Measurements from ENCODE around the gene CUL4A.

The CUL4A gene

GRCh38 chr13:113209759-113210421, 477 bp downstream of the CUL4A start:
- Histone ChIP-seq H3F3A (ENCODE audit: control insufficient read depth, insufficient read depth) (0 out of 2 replicates have a peak, but pooled peaks cover 3% of the 10 kb centered on the region), H3K9me3 (ENCODE audit: control insufficient read depth, insufficient read depth, low read length) (no peaks in the 10 kb centered on the region), H4K20me1 (ENCODE audit: control insufficient read depth, insufficient read depth, low read depth, low read length) (peaks cover 26% of the 10 kb centered on the region; the same call in 1 of the 2 replicates), H3K9me2 (replicated peaks; ENCODE audit: control insufficient read depth, low read length) (no peaks in the 10 kb centered on the region), H3K27me3 (ENCODE audit: control insufficient read depth, low read length) (no peaks in the 10 kb centered on the region), H3K27ac (ENCODE audit: low read depth, low read length) (peak overlapping the region; percentile 83), H3K79me2 (ENCODE audit: control insufficient read depth, low read length) (peaks cover 95% of the 10 kb centered on the region), H3K4me3 (ENCODE audit: low read length) (peak overlapping the region; percentile 77), H3K4me2 (ENCODE audit: low read length) (peak overlapping the region; percentile 71), H3K36me3 (ENCODE audit: control insufficient read depth, low read length) (peaks cover 72% of the 10 kb centered on the region), H3K4me1 (ENCODE audit: control insufficient read depth, low read length) (peaks cover 47% of the 10 kb centered on the region)
- TF ChIP-seq EZH2phosphoT487 (IDR thresholded peaks at IDR 0.05; ENCODE audit: borderline replicate concordance, low read length) (no peak), CTCF (IDR thresholded peaks at IDR 0.05; ENCODE audit: low read depth, low read length, poor library complexity, severe bottlenecking) (no peak)

GRCh38 chr13:113210833-113211232, 1.4 kb downstream of the CUL4A start:
- TF ChIP-seq EZH2phosphoT487 (IDR thresholded peaks at IDR 0.05; ENCODE audit: borderline replicate concordance, low read length) (no peak), CTCF (IDR thresholded peaks at IDR 0.05; ENCODE audit: low read depth, low read length, poor library complexity, severe bottlenecking) (no peak)
- H3K36me3 ChIP-seq (ENCODE audit: control insufficient read depth, low read length) = peaks cover 64% of the 10 kb centered on the region
- no peaks in the 10 kb centered on the region for H3K9me3 ChIP-seq (ENCODE audit: control insufficient read depth, insufficient read depth, low read length)
- H3K4me3 ChIP-seq (ENCODE audit: low read length) = peak overlapping the region; percentile 77
- H3K27ac ChIP-seq (ENCODE audit: low read depth, low read length) = no peak overlapping the region
- 0 out of 2 replicates have a peak, but pooled peaks cover 3% of the 10 kb centered on the region for H3F3A ChIP-seq (ENCODE audit: control insufficient read depth, insufficient read depth)
- H3K9me2 ChIP-seq (replicated peaks; ENCODE audit: control insufficient read depth, low read length) = no peaks in the 10 kb centered on the region
- H3K27me3 ChIP-seq (ENCODE audit: control insufficient read depth, low read length) = no peaks in the 10 kb centered on the region
- peak overlapping the region; percentile 71 for H3K4me2 ChIP-seq (ENCODE audit: low read length)
- H4K20me1 ChIP-seq (ENCODE audit: control insufficient read depth, insufficient read depth, low read depth, low read length) = peaks cover 35% of the 10 kb centered on the region
- peaks cover 95% of the 10 kb centered on the region for H3K79me2 ChIP-seq (ENCODE audit: control insufficient read depth, low read length)
- peaks cover 44% of the 10 kb centered on the region for H3K4me1 ChIP-seq (ENCODE audit: control insufficient read depth, low read length)

- no peak overlapping the region for H3K4me3 ChIP-seq (ENCODE audit: low read length)
- TF ChIP-seq EZH2phosphoT487 (IDR thresholded peaks at IDR 0.05; ENCODE audit: borderline replicate concordance, low read length) (no peak), CTCF (IDR thresholded peaks at IDR 0.05; ENCODE audit: low read depth, low read length, poor library complexity, severe bottlenecking) (peak; percentile 43)
- H3K27me3 ChIP-seq (ENCODE audit: control insufficient read depth, low read length) = no peaks in the 10 kb centered on the region
- no peak overlapping the region for H3K4me2 ChIP-seq (ENCODE audit: low read length)
- peaks cover 95% of the 10 kb centered on the region for H3K79me2 ChIP-seq (ENCODE audit: control insufficient read depth, low read length)
- H4K20me1 ChIP-seq (ENCODE audit: control insufficient read depth, insufficient read depth, low read depth, low read length) = peaks cover 41% of the 10 kb centered on the region
- no peaks in the 10 kb centered on the region for H3K9me2 ChIP-seq (replicated peaks; ENCODE audit: control insufficient read depth, low read length)
- H3K27ac ChIP-seq (ENCODE audit: low read depth, low read length) = no peak overlapping the region
- no peaks in the 10 kb centered on the region for H3K9me3 ChIP-seq (ENCODE audit: control insufficient read depth, insufficient read depth, low read length)
- H3K4me1 ChIP-seq (ENCODE audit: control insufficient read depth, low read length) = peaks cover 35% of the 10 kb centered on the region
- H3F3A ChIP-seq (ENCODE audit: control insufficient read depth, insufficient read depth) = 0 out of 2 replicates have a peak, but pooled peaks cover 3% of the 10 kb centered on the region
- H3K36me3 ChIP-seq (ENCODE audit: control insufficient read depth, low read length) = peaks cover 54% of the 10 kb centered on the region
Observed at GRCh38 chr13:113211774-113212173, 2.4 kb downstream of the CUL4A start.
